Stimulated activated CD4-positive, alpha-beta T cell treated with anti-CD3 and anti-CD28 coated beads, Interleukin-2, amount 100 ng/mL, for 48 hours (primary cell): ENCODE measurements around the gene C10orf53.
"Not testable (repeated sequence)": the region's sequence is repeated elsewhere in the genome, so short reads cannot be mapped to it uniquely, and the experiment has no call there.

Experiments used
- DNase-seq, 2 donors: peaks; one replicate each; pipeline ENCODE4 v3.0.0-alpha.2; 2020

Gene C10orf53

DNA sequence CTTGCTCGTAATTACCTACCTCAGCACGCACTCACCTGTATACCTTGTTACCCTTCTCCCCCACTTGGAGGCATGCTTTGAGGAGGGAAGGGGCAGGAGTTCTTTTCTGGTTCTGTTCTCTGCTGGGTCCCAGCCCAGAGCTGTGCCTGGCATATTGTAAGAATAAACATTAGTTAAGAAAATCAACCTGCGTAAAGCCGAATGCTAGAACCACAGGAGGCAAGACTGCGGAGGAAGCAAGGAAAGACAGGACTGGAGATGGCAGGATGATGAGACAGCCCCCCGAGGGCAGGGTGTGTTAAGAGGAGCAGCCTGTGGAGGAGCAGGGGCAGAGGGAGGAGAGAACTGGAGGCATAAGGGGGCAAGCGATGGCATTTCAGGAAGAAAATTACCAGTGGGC lies 9.5 kb downstream of the C10orf53 start:
- no peak for DNase-seq

DNA sequence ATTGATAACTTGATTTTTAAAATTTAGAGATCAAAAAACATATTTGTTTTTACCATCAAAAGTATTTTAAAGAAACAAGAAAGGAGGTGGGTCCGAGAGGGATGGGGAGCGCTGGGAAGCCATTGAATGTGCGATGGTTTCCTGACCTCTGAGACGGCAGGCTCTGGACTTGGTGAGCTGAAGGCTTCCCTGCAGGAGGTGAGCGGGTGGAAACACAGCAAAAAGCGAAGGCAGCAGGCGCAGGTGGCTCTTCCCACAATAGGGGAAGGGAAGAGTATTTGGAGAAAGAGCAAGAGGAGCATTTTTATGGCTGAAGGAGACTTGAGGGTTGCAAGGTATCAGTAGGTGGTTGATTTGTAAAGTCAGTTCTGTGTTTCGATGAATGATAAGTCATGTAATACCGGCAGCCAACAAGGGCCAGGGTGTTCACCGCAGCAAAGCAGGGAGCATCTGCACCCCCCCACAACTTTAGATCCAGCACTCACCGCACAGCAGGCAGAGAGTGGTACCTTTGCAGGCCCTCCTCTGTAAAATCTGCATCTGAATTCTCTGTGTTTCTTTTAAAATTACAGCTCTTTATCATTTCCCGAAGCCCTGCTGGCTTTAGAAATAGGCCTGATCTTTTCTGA lies 10.5 kb downstream of the C10orf53 start:
- no peak for DNase-seq

DNA sequence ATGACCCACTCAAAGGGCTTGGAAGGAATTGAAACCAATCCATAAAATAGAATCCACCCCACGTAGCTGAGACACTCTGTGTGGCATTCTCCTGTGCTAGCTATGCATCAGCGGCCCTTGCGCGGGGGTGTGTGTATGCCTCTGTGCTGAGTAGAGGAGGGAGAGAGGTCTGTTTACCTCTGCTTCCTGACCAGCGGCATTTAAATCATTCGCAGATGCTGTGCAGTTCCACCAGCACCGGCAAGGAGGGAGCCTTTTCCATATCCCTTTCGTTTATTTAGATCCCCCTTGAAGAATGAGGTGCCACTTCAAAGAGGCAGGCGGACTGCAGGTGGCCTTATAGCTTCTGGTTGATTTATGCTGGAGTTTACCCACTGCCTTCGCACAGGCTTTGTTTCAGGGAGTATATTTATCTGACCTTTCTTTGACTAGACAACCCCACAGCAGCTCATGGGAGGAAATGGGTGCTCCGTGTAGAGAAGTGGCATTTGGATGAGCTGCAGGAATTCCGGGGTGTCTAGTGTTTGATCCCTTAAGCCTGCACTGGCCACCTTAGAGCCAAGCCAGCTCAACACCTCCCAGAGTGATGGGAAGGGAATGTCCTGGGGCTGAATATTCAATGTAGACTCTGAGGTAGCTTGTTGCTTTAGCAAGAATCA lies 11.4 kb downstream of the C10orf53 start:
- DNase-seq: no peak

DNA sequence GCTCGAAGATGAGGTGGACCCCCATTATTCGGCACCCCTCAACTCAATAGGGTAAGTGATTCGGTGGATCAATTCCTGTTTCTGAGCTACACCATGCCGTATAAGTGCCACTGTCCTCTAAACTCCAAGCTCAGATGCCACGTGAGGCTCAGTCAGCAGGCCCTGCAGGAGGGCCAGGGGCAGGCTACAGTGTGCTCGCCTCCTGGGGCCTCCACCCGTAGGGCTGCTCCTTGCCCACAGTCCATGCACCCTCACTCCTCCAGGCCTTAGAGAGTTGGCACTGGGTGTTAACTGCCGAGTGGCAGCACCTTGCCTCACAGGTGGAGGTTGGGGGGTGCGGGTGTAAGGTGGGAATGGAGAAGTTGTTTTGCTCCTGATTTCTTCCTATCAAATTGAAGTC lies 12.1 kb downstream of the C10orf53 start:
- no peak for DNase-seq

DNA sequence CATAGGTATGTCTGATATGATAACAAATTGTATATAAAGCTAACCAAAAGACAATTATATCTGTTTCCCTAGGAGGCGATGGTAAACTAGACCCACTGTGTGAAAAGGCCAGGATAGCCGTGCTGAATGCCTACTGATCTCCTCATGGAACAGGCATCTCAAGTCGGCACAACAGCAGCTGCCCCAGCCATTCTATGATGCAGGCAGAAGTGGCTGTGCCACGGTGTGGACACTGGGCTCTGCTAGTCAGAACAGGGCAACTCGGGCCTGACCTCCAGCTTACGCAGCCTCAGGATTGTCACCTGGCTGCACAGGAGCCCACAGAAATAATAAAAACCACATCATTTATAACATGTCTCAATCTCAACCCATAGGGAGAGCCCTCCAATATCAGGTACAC lies 15.0 kb downstream of the C10orf53 start:
- DNase-seq: no peak

DNA sequence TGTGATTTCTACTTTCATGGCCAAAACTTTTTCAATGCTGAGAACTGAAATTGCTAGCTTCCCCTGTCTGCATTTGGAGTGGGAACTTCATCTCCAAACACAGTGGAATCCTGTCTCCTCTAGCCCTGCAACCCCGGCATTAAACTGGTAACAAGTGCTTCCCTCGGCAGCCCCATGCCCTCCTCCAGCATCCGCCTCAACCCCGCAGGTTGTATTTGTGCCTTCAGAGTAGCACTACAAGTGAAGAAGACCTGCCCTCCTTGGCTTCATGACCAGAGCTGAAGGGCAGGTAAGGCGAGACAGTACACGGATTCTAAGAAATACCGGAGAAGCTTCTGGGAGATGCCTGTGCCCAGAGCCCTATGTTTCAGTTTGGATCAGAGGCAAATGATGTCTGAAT lies 16.9 kb downstream of the C10orf53 start:
- no peak for DNase-seq

DNA sequence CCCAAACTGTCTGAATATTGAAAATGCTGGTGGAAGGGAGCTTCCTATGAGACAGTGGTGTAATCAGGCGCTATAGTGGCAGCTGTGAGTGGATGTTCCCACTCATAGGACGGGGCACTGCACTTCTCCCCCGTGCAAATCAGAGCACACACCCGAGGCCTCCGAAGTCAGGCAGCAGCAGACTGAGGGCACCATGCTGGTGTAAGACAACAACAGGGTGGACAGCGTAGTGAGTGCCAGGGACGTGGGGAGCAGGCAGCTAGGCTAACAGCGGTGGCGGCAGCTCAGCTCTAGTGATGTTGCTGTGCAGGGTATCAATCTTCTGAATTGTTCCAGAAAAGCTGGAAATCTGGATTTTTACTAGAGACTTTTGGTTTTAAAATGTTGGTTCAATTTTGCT lies 19.2 kb downstream of the C10orf53 start:
- no peak for DNase-seq

DNA sequence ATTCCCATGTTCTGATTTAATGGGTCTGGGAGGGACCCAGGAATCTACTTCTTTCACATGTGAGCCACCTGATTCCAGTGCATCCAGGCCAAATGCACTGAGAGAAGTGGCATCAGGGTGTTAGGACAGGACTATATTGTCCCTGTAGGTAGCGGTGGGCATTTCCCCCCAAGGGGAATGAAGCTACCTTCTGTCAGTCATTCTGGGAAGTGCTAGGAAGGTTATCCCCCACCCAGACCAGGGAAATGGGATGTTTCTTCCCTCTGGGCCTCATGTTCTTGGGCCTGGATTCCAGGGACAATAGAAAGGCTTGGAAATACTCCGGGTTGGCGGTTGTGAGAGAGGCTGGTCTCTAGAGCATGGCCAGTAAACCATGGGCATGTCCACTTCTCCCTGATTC lies 20.8 kb downstream of the C10orf53 start:
- no peak for DNase-seq

DNA sequence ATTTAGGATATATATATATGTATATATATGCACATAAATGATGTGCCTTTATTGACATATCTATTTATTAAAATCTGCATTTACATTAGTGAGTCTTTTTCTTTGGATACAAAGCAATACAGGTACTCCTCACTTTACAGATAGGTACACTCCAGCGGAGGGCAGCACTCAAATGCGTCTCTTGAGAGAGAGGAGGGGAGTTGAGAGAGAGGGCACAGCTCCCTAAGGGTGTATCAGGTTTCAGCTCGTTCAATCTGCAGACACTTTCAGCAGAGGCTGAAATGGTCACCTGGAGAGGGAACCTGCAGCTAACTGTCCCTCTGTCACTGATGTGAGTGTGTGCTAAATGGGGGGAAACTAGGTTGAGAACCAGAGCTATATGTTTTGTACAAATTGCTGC lies 21.5 kb downstream of the C10orf53 start:
- no peak for DNase-seq

DNA sequence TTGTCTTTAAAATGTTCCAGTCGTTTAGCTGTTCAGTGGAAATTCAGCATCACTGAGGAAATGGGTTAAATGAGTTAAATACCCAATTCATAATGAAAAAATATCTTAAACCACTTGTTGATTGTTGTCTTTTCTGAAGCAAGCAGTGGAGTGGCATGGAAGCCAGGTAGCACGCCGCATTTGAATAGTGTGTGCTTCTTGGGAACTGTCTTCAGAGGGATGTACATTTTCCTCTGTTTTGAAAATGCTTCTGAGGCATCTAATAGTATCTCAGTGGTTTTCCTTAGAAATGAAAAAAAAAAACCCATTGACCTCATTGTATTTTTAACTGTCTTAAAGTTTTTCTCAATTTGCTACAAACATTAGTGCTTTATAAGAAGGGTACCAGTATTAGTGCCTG lies 28.1 kb downstream of the C10orf53 start:
- no peak for DNase-seq

DNA sequence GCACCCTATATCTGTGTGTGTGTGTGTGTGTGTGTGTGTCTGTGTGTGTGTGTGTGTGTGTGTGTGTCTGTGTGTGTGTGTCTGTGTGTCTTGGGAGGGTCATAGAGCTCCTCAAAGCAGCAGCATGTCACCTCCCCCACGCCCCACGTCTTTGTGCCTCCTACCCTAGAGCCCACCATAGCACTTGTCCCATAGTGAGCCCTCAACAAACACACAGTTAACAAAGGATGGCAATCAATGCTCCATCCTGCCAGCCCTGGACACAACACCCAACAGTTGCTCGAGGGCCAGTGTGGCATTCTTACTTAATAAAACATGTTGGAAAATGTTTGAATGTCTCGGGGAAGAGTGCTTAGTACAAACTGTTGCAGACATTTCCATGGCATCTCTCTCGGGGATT lies 30.5 kb downstream of the C10orf53 start:
- DNase-seq: no peak

DNA sequence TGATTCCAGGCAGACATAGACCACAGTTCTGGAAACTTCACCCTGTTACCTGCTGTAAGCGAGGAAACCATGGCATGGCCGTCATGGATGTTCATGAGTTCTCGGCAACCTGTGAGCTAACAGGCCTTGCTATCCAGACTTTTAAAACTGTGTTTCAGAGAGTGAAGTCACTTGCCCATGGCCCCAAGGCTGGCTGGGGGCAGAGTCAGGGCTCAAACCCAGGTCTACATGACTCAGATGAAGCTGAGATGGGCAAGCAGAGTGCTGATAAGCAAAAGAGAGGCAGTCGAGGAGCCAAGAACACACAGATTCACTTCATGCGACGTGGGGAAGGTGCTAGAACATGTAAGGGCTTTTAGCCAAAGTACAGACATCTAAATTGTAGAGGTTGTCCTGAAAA lies 31.5 kb downstream of the C10orf53 start:
- no peak for DNase-seq

DNA sequence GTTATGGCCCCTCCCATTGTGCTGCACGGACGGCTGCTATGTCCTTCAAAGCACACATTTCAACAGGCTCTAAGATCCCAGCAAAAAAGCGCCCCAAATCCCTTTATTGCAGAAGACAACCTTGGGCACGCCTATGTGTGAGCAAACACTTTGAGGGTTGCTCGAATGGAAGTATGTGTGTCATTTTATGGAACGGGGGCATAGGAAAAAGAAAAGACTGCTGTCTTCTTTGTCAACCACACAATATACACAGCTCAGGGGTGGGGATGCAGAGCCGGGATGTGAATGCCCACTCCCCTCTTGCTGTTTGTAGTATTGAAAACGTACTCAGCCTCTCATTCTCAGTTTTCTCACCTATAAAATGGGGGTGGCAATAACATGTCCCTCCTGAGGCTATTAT lies 32.0 kb downstream of the C10orf53 start:
- DNase-seq: no peak

DNA sequence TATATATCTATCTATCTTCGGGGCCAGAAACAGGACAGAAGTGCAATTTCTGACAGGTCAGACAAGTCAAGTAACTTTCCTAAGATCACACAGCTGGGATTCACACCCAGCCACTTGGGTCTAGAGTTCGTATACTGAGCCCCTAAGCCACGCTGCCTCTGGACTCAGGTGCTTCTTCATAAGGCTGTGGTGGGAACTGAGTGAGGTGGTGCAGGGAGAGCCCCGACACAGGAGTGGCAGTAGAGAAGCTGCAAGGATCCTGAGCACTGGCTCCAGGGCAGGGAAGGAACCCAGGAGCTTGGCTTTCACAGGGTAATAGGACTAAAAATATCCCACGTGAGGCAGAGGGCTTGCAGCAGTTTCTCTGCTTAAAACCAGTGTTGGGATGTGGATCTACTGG lies 33.8 kb downstream of the C10orf53 start:
- DNase-seq: no peak

DNA sequence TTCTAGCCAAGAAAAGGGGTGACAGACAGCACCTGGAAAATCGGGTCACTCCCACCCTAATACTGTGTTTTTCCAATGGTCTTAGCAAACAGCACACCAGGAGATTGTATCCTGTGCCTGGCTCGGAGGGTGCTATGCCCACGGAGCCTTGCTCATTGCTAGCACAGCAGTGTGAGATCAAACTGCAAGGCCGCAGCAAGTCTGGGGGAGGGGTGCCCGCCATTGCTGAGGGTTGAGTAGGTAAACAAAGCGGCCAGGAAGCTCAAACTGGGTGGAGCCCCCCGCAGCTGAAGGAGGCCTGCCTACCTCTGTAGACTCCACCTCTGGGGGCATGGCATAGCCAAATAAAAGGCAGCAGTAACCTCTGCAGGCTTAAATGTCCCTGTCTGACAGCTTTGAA lies 35.7 kb downstream of the C10orf53 start:
- not testable (repeated sequence) for DNase-seq

DNA sequence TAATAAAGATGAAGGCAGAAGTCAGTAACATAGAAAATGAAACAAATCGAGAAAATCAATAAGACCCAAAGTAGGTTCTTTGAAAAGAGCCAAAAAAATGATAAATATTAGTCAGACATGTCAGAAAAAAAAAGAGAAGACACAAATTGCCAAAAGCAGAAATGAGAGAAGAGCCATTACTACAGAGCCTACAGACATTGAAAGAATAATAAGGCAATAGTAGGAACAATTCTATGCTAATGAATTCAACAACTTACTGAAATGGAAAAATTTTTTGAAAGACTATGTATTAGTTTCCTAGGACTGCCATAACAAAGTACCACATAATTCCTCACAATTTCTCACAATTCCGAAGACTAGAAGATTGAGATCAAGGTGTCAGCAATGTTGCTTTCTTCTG lies 47.1 kb downstream of the C10orf53 start:
- no peak for DNase-seq

DNA sequence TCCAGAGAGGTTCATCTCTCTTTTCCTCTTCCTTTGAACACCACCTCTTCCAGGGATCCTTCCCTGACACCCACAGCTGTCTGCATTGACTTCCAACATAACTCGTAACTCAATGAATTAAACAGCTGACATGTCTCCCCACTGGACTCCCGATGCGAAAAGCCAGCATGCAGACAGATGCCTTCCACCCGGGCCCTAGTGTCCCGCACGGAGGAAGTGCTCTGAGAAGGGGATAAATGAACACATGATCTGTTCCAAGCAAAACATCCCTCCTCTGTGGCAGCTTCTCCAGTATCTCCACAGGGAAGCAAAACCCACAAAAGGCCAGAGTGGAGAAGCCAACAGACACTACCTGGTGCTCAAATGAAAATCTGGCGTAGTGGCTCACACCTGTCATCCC lies 54.4 kb downstream of the C10orf53 start:
- no peak for DNase-seq

DNA sequence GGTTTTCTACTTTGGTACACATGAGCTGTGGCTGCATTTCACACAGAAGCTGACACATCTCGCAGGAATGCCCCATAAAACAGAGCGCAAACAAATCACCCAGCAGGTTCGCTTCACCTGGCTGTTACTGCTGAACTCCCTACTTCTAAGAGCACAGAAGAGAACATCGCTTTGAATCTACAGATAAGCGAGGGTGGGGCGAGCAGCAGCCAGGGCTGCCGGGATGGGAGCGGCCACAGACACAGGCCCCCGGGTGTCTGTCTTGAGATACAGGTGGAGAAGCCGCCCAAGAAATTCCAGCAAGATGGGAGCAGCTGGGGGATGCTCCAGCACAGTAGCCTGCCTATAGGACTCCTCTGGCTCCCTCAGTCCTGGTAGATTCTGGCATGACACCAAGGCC lies 55.2 kb downstream of the C10orf53 start:
- DNase-seq: no peak

DNA sequence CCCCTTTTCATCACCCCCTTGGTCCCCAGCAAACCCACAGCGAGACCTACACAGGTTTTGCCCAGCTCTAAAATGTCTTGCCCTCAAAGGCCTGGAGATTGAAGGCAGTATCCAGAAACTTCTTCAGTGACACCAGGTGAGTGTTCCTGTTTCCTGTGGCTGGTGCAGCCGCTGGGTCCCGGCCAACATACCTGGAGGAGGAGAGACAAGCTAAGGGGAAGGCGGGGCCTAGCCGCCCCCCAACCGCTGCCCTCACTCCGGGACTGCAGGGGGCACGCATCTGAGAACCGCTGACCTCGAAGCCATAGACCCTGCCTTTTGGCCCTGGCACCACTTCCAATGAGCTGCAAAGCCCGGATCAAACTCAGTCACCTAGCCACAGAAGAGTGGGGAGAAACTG lies 55.7 kb downstream of the C10orf53 start:
- DNase-seq: no peak

DNA sequence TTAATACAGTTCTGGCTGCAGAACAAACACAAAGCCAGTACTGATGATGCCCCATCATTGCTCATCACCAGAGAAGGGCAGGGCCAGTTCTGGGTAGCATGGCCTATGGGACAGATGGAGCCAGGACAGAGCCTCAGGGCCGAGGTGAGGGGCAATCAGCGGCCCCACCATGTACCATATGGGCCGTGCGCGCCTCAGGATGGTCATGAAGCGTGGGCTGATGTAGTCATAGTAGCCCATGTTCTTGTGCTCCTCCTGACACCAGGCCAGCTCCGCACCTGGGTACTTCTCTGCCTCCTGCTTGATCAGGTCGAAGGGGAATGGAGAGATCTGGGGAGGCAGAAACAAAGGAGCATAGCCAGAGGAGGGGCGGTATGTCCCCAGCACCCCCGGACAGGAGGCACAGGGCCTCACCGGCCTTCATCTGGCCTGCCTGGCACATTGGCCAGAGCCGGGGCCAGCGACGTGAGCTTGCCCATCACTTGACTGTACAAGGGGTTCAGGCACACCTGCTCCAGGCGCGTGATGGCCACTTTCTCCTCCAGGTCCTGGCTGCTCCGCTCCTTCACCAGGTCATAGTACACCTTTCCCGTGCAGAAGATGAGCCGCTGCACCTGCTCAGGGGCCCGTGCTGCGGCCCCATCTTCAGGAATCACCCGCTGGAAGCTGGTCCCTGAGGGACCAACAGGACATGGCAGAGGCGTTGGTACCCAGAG lies 56.6 kb downstream of the C10orf53 start:
- DNase-seq: no peak

DNA sequence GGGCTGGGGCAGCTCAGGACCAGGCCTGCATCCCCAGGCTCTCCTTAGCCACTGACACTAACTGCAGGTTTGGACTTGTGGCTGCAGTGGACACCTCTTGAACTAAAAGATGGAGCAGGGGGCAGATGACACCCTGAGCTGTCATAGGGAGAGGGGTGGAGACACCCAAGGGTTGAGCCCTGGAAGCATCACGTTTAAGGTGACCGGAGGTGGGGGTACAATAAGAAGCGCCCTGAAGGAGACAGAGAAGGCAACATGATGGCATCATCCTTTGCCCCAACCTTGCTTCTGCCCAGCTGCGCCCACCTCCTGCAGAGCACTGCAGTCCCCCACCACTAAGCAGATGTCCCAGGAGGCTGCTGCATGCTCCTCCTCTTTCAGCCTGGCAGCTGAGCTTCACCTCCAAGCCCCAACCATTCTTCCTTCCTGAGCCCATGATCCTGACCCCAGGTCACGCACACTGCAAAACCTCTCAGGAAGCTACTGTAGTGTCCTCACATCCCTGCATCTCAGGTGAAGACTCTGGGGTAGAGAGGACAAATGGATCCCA lies 57.2 kb downstream of the C10orf53 start:
- DNase-seq: no peak

DNA sequence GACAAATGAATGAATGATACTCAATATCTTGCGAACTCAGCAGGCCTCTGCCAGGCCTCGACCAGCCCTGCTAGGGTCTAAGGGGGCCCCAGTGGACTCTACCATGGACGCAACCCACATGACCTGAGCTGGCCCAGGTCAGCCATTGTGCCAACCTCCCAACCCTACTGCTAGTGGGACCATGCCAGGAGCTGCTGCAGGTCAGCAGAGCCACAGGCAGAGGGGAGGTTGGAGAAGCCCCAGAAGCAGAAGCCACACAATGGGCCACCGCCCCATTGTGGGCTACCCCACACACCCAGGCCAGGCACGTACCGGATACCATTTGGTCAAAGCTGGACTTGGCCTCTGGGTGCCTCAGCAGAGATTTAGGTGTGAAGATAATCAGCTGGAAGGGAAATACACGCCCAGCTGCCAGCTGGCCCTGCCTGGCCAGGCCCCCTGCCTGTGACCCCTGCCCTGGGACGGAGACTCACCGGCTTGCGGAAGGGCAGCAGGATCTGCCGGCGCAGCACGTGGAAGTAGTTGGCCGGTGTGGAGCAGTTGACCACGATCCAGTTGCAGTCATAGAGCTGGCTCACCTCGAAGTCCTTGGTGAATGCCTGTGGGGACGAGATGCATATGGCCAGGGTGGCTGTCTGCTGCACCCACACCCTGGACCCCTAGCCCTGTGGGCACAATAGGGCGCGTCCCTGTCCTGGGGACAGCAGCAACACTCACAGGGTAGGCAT lies 58.2 kb downstream of the C10orf53 start:
- no peak for DNase-seq

DNA sequence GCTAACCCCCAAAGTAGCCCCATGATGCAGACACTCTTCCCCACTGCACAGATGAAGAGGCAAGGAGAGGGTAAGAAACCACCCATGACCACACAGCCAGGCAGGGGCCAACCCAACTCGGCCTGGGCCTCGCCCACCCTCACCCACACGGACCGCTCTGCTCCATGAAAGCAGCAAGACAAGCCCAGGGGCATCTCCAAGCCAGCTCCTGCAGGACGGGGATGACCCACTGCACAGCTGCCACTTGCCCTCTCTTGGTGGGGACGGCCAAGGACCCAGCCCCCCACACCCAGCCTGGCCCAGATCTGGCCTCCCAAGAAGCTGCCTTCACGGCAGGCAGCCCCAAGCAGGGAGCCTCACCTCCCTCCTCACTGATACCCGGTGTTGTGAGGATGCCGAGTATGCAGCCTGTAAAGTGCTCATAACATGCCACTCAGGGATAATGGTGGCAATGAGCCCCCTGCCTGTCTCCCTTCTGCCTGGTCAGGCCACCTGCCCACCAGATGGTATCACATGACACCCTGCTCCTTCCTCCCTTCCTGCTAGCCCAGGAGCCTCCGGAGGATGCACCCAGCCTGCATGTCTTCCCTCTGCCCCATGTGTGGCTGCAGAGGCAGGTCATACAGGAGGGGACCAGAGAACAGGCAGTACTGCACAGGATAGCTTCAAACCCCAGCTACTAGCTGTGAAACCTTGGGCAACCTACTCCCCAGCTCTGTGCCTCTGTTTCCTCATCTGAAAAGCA lies 59.3 kb downstream of the C10orf53 start:
- no peak for DNase-seq
